ENCODE measurements around the gene ETV3L.

Gene ETV3L

DNA sequence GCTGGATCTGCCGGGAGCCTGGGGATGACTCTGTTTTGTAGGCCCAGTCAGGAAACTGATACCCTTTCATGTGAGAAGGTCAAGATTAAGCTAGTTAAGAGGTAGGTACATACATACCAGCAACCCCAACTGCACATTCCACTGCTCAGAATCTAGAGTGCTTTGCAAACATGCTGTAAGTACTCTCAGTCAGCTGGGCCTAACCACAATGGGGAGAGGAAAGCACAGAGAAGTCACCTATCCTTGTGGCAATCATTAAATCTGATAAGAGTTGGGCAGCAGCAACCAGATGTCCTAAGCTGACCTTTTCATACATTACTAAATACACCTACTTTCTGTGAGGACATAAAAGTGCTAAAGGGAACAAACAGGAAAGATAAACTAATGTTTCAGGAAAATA is 36.0 kb upstream of the ETV3L start:
- Histone ChIP-seq H3K9me2 (replicated peaks; ENCODE audit: control insufficient read depth, low read length) (no peaks in the 10 kb centered on the region), H3K4me1 (ENCODE audit: control insufficient read depth, low read length) (peaks cover 19% of the 10 kb centered on the region), H4K20me1 (ENCODE audit: control insufficient read depth, insufficient read depth, low read depth, low read length) (peaks cover 12% of the 10 kb centered on the region; the same call in 1 of the 2 replicates), H3K36me3 (ENCODE audit: control insufficient read depth, low read length) (peaks cover 63% of the 10 kb centered on the region), H3K79me2 (ENCODE audit: control insufficient read depth, low read length) (peaks cover 31% of the 10 kb centered on the region), H3K27ac (ENCODE audit: low read depth, low read length) (no peak overlapping the region), H3K4me3 (ENCODE audit: low read length) (no peak overlapping the region), H3K27me3 (ENCODE audit: control insufficient read depth, low read length) (no peaks in the 10 kb centered on the region), H3K4me2 (ENCODE audit: low read length) (no peak overlapping the region), H3F3A (ENCODE audit: control insufficient read depth, insufficient read depth) (peaks cover 17% of the 10 kb centered on the region), H3K9me3 (ENCODE audit: control insufficient read depth, insufficient read depth, low read length) (no peaks in the 10 kb centered on the region)
- TF ChIP-seq, protein P1, sequence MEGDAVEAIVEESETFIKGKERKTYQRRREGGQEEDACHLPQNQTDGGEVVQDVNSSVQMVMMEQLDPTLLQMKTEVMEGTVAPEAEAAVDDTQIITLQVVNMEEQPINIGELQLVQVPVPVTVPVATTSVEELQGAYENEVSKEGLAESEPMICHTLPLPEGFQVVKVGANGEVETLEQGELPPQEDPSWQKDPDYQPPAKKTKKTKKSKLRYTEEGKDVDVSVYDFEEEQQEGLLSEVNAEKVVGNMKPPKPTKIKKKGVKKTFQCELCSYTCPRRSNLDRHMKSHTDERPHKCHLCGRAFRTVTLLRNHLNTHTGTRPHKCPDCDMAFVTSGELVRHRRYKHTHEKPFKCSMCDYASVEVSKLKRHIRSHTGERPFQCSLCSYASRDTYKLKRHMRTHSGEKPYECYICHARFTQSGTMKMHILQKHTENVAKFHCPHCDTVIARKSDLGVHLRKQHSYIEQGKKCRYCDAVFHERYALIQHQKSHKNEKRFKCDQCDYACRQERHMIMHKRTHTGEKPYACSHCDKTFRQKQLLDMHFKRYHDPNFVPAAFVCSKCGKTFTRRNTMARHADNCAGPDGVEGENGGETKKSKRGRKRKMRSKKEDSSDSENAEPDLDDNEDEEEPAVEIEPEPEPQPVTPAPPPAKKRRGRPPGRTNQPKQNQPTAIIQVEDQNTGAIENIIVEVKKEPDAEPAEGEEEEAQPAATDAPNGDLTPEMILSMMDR (IDR thresholded peaks at IDR 0.05; ENCODE audit: low read depth, low read length, poor library complexity, severe bottlenecking) = no peak
- TF ChIP-seq EZH2phosphoT487 (IDR thresholded peaks at IDR 0.05; ENCODE audit: borderline replicate concordance, low read length) = no peak

DNA sequence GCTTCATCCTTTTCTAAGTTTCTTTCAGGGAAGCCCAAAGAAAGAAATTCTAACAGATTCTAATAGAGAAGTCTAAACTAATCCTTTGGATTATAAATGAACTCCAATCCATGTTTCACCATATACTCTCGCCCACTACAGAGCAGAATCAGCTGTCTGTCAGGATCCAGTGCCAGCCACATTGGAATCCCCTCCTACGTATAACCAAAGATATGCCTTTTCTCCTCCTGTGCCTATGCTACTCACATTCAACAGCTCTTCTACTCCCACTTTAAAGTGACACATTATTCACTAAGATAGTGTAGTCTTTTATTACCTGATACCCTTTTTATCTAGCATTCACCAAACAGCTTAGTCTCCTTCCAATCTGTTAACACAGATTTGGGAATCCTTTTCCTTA is 35.5 kb upstream of the ETV3L start:
- Histone ChIP-seq H3K4me3 (ENCODE audit: low read length) (no peak overlapping the region), H3K9me3 (ENCODE audit: control insufficient read depth, insufficient read depth, low read length) (no peaks in the 10 kb centered on the region), H3K36me3 (ENCODE audit: control insufficient read depth, low read length) (peaks cover 69% of the 10 kb centered on the region), H3F3A (ENCODE audit: control insufficient read depth, insufficient read depth) (peaks cover 16% of the 10 kb centered on the region), H3K4me1 (ENCODE audit: control insufficient read depth, low read length) (peaks cover 19% of the 10 kb centered on the region), H3K4me2 (ENCODE audit: low read length) (no peak overlapping the region), H3K79me2 (ENCODE audit: control insufficient read depth, low read length) (peaks cover 31% of the 10 kb centered on the region), H4K20me1 (ENCODE audit: control insufficient read depth, insufficient read depth, low read depth, low read length) (peaks cover 12% of the 10 kb centered on the region; the same call in 1 of the 2 replicates), H3K27me3 (ENCODE audit: control insufficient read depth, low read length) (no peaks in the 10 kb centered on the region), H3K9me2 (replicated peaks; ENCODE audit: control insufficient read depth, low read length) (no peaks in the 10 kb centered on the region), H3K27ac (ENCODE audit: low read depth, low read length) (no peak overlapping the region)
- no peak for TF ChIP-seq EZH2phosphoT487 (IDR thresholded peaks at IDR 0.05; ENCODE audit: borderline replicate concordance, low read length)
- TF ChIP-seq, protein P1 (IDR thresholded peaks at IDR 0.05; ENCODE audit: low read depth, low read length, poor library complexity, severe bottlenecking) = no peak

DNA sequence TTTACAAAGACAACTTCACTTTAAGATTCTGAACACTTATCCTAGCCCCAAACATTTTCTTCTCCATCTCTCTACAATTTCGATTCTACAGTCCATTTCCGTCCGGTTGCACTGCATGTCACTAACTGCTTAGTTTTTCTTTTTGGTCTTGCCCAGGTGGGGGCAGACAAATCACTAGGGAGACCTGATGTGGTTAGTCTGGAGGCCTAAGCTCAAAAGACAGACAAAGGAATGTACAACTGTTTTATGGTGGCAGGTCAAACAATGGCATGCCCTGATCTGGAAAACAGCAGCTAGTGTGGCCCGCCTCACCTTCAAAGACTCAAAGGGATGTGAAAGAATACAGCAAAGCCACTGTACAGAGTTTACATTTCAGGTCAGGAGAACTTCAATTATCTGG is 34.8 kb upstream of the ETV3L start:
- peaks cover 19% of the 10 kb centered on the region for H3K4me1 ChIP-seq (ENCODE audit: control insufficient read depth, low read length)
- H3K9me2 ChIP-seq (replicated peaks; ENCODE audit: control insufficient read depth, low read length) = no peaks in the 10 kb centered on the region
- H3K4me3 ChIP-seq (ENCODE audit: low read length) = no peak overlapping the region
- H3K36me3 ChIP-seq (ENCODE audit: control insufficient read depth, low read length) = peaks cover 70% of the 10 kb centered on the region
- no peaks in the 10 kb centered on the region for H3K9me3 ChIP-seq (ENCODE audit: control insufficient read depth, insufficient read depth, low read length)
- peaks cover 31% of the 10 kb centered on the region for H3K79me2 ChIP-seq (ENCODE audit: control insufficient read depth, low read length)
- H3K4me2 ChIP-seq (ENCODE audit: low read length) = no peak overlapping the region
- no peaks in the 10 kb centered on the region for H3K27me3 ChIP-seq (ENCODE audit: control insufficient read depth, low read length)
- no peak for TF ChIP-seq EZH2phosphoT487 (IDR thresholded peaks at IDR 0.05; ENCODE audit: borderline replicate concordance, low read length)
- TF ChIP-seq, protein P1 (IDR thresholded peaks at IDR 0.05; ENCODE audit: low read depth, low read length, poor library complexity, severe bottlenecking) = no peak
- H3F3A ChIP-seq (ENCODE audit: control insufficient read depth, insufficient read depth) = peaks cover 9% of the 10 kb centered on the region
- H3K27ac ChIP-seq (ENCODE audit: low read depth, low read length) = no peak overlapping the region
- peaks cover 12% of the 10 kb centered on the region; the same call in 1 of the 2 replicates for H4K20me1 ChIP-seq (ENCODE audit: control insufficient read depth, insufficient read depth, low read depth, low read length)

All from DOHH2 (cell line).